ENCODE data around the gene RAB7A.

Gene RAB7A

GRCh38 chr3:128726023-128727016 lies at the start of gene RAB7A:
RAB7A (plus strand) TSS chr3:128726183; CDS start chr3:128795368, 69,185 bp downstream.
- TF ChIP-seq USF1 (IDR thresholded peaks at IDR 0.05) (peak; percentile 97), ZBTB7A (IDR thresholded peaks at IDR 0.05; ENCODE audit: low read depth) (no peak; the same call in 1 of the 2 replicates), TAF1 (IDR thresholded peaks at IDR 0.05; ENCODE audit: low read depth) (peak; percentile 76; the same call in 1 of the 2 replicates), CEBPB (IDR thresholded peaks at IDR 0.05) (peak; percentile 84; the same call in 1 of the 2 replicates), MAX (IDR thresholded peaks at IDR 0.05) (peak; percentile 95), REST (IDR thresholded peaks at IDR 0.05; ENCODE audit: low read depth) (no peak), TCF12 (IDR thresholded peaks at IDR 0.05; ENCODE audit: low read depth) (peak; percentile 65), EGR1 (IDR thresholded peaks at IDR 0.05) (peak; percentile 100), CREB1 (IDR thresholded peaks at IDR 0.05; ENCODE audit: low read depth) (peak; percentile 73)

- TF ChIP-seq CEBPB (IDR thresholded peaks at IDR 0.05), result no peak
- TF ChIP-seq ZBTB7A (IDR thresholded peaks at IDR 0.05; ENCODE audit: low read depth), result no peak
- TF ChIP-seq NFIC (IDR thresholded peaks at IDR 0.05), result no peak
- no peak for TF ChIP-seq YY1 (IDR thresholded peaks at IDR 0.05; ENCODE audit: low read depth)
- no peak for TF ChIP-seq RAD21 (IDR thresholded peaks at IDR 0.05; ENCODE audit: low read depth)
- no peak for TF ChIP-seq TAF1 (IDR thresholded peaks at IDR 0.05; ENCODE audit: low read depth)
These were observed 46.6 kb upstream of the RAB7A start for GRCh38 chr3:128679338-128679737.

GRCh38 chr3:128680603-128681368 lies 45.2 kb upstream of the RAB7A start:
- TF ChIP-seq RAD21 (IDR thresholded peaks at IDR 0.05; ENCODE audit: low read depth) (peak; percentile 80), CREB1 (IDR thresholded peaks at IDR 0.05; ENCODE audit: low read depth) (peak; percentile 63), TCF12 (IDR thresholded peaks at IDR 0.05; ENCODE audit: low read depth) (peak; percentile 61; the same call in 1 of the 2 replicates), YY1 (IDR thresholded peaks at IDR 0.05; ENCODE audit: low read depth) (peak; percentile 95), FOXM1 (IDR thresholded peaks at IDR 0.05; ENCODE audit: borderline replicate concordance, low read depth) (no peak), MAX (IDR thresholded peaks at IDR 0.05) (peak; percentile 87), USF1 (IDR thresholded peaks at IDR 0.05) (no peak; the same call in 1 of the 2 replicates), EGR1 (IDR thresholded peaks at IDR 0.05) (peak; percentile 79), TAF1 (IDR thresholded peaks at IDR 0.05; ENCODE audit: low read depth) (peak; percentile 84), NFIC (IDR thresholded peaks at IDR 0.05) (no peak), TEAD4 (IDR thresholded peaks at IDR 0.05) (no peak; the same call in 1 of the 2 replicates), CEBPB (IDR thresholded peaks at IDR 0.05) (no peak), ZBTB7A (IDR thresholded peaks at IDR 0.05; ENCODE audit: low read depth) (peak; percentile 80; the same call in 1 of the 2 replicates)

- TF ChIP-seq CREB1 (IDR thresholded peaks at IDR 0.05; ENCODE audit: low read depth) (no peak), NFIC (IDR thresholded peaks at IDR 0.05) (no peak), EP300 (IDR thresholded peaks at IDR 0.05; ENCODE audit: borderline replicate concordance) (no peak)
These were observed 44.6 kb upstream of the RAB7A start for GRCh38 chr3:128681369-128681829.

GRCh38 chr3:128683957-128684356 lies 42.0 kb upstream of the RAB7A start:
- TF ChIP-seq EGR1 (IDR thresholded peaks at IDR 0.05), result no peak

- TF ChIP-seq USF1 (IDR thresholded peaks at IDR 0.05), result no peak
These were observed 40.8 kb upstream of the RAB7A start for GRCh38 chr3:128684986-128685726.
